MM.1S (cell line): ENCODE measurements around the gene HS2ST1.

ENCODE experiments used
- DNase-seq: peaks from one replicate; pipeline ENCODE4 v3.0.0-alpha.2; 2015
- H2AFZ ChIP-seq: fragments of 300-600 bp; sonication (generic); 2 replicates; pipeline ENCODE4 v1.6.0; 2016; ENCODE audit warnings: antibody characterized with exemption, low read length
- H3F3A ChIP-seq: fragments of 300-600 bp; sonication (generic); 2 replicates; pipeline ENCODE4 v1.6.1; 2016; ENCODE audit warnings: mild to moderate bottlenecking, antibody characterized with exemption, low read length, moderate library complexity, mixed read lengths; ENCODE audit not compliant: insufficient read depth
- H3K27ac ChIP-seq: fragments of 300-600 bp; sonication (generic); 2 replicates; pipeline ENCODE4 v1.5.1; 2016; ENCODE audit warnings: mild to moderate bottlenecking, low read length
- H3K27me3 ChIP-seq: fragments of 300-600 bp; sonication (generic); replicated peaks from 2 replicates; pipeline ENCODE4 v1.6.0; 2016; ENCODE audit warnings: low read length; ENCODE audit not compliant: insufficient read depth
- H3K36me3 ChIP-seq: fragments of 300-600 bp; sonication (generic); replicated peaks from 2 replicates; pipeline ENCODE4 v1.6.1; 2016; ENCODE audit warnings: mild to moderate bottlenecking, low read length, mixed read lengths; ENCODE audit not compliant: insufficient read depth
- H3K4me1 ChIP-seq: fragments of 300-600 bp; sonication (generic); 2 replicates; pipeline ENCODE4 v1.6.1; 2016; ENCODE audit warnings: low read length, mixed read lengths
- H3K4me2 ChIP-seq: fragments of 300-600 bp; sonication (generic); 2 replicates; pipeline ENCODE4 v1.6.0; 2016; ENCODE audit warnings: low read depth, low read length
- H3K4me3 ChIP-seq: fragments of 300-600 bp; sonication (generic); 2 replicates; pipeline ENCODE4 v1.5.1; 2016; ENCODE audit warnings: low read length, mixed read lengths
- H3K79me2 ChIP-seq: fragments of 300-600 bp; sonication (generic); 2 replicates; pipeline ENCODE4 v1.6.1; 2016; ENCODE audit warnings: mixed run types, low read length, mixed read lengths
- H3K9ac ChIP-seq: fragments of 300-600 bp; sonication (generic); 2 replicates; pipeline ENCODE4 v1.6.1; 2016; ENCODE audit warnings: low read length, mixed read lengths
- H3K9me2 ChIP-seq: fragments of 300-600 bp; sonication (generic); replicated peaks from 2 replicates; pipeline ENCODE4 v1.6.1; 2016; ENCODE audit warnings: mild to moderate bottlenecking, low read length, mixed read lengths; ENCODE audit not compliant: insufficient read depth
- H3K9me3 ChIP-seq: fragments of 300-600 bp; sonication (generic); replicated peaks from 2 replicates; pipeline ENCODE4 v1.6.1; 2016; ENCODE audit warnings: mild to moderate bottlenecking, low read length, mixed read lengths; ENCODE audit not compliant: insufficient read depth
- H4K20me1 ChIP-seq: fragments of 300-600 bp; sonication (generic); 2 replicates; pipeline ENCODE4 v1.6.1; 2016; ENCODE audit warnings: mild to moderate bottlenecking, low read length, moderate library complexity, mixed read lengths; ENCODE audit not compliant: insufficient read depth
- EZH2 ChIP-seq: fragments of 300-600 bp; sonication (generic); optimal IDR thresholded peaks from 2 replicates; pipeline ENCODE3; 2017; ENCODE audit warnings: low read depth, mild to moderate bottlenecking, antibody characterized with exemption, low read length, mixed read lengths
- EZH2phosphoT487 ChIP-seq: fragments of 300-600 bp; sonication (generic); IDR thresholded peaks from 2 replicates; pipeline ENCODE4 v1.6.1; 2018; ENCODE audit warnings: antibody characterized with exemption, low read length
- TF ChIP-seq, protein P1 (sequence below): fragments of 300-600 bp; sonication (generic); IDR thresholded peaks from 2 replicates; pipeline ENCODE4 v1.5.1; 2016; ENCODE audit warnings: antibody characterized with exemption, low read length, mixed read lengths

Gene HS2ST1

GRCh38 chr1:86868477-86868876 is 46.0 kb upstream of the HS2ST1 start:
- TF ChIP-seq, protein P1, sequence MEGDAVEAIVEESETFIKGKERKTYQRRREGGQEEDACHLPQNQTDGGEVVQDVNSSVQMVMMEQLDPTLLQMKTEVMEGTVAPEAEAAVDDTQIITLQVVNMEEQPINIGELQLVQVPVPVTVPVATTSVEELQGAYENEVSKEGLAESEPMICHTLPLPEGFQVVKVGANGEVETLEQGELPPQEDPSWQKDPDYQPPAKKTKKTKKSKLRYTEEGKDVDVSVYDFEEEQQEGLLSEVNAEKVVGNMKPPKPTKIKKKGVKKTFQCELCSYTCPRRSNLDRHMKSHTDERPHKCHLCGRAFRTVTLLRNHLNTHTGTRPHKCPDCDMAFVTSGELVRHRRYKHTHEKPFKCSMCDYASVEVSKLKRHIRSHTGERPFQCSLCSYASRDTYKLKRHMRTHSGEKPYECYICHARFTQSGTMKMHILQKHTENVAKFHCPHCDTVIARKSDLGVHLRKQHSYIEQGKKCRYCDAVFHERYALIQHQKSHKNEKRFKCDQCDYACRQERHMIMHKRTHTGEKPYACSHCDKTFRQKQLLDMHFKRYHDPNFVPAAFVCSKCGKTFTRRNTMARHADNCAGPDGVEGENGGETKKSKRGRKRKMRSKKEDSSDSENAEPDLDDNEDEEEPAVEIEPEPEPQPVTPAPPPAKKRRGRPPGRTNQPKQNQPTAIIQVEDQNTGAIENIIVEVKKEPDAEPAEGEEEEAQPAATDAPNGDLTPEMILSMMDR, result no peak
- no peak for TF ChIP-seq EZH2
- TF ChIP-seq EZH2phosphoT487, result no peak
- Histone ChIP-seq H3K9me2 (no peaks in the 10 kb centered on the region), H3K9me3 (no peaks in the 10 kb centered on the region), H3K27me3 (no peaks in the 10 kb centered on the region), H4K20me1 (no peaks in the 10 kb centered on the region), H3K79me2 (peaks cover 11% of the 10 kb centered on the region), H2AFZ (no peak overlapping the region), H3K9ac (no peak overlapping the region), H3K27ac (no peak overlapping the region), H3K4me2 (no peak overlapping the region), H3K4me3 (no peak overlapping the region), H3K4me1 (peaks cover 25% of the 10 kb centered on the region), H3F3A (peaks cover 14% of the 10 kb centered on the region; the same call in 1 of the 2 replicates), H3K36me3 (no peaks in the 10 kb centered on the region)
- no peak for DNase-seq

DNA sequence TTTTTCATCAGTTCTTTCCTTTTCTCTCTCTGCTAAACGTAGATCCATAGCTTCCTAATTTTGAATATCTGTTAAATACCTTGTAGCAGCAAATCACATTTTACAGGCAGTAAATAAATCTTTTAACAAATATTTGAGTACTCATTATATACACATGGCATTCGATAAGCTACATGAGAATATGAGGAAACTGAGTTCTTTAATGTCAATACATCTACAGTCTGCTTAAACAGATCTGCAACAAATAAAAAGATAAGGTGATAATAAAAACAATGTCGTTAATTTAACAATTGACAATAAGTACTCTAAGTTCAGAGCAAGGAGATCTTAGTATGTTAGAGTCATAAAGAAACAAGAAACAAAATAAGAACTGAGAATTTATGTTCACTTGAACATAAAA is 43.4 kb upstream of the HS2ST1 start:
- Histone ChIP-seq H3K36me3 (peaks cover 4% of the 10 kb centered on the region; the same call in 1 of the 2 replicates), H3K9me2 (no peaks in the 10 kb centered on the region), H4K20me1 (no peaks in the 10 kb centered on the region), H2AFZ (no peak overlapping the region), H3K9me3 (no peaks in the 10 kb centered on the region), H3K4me1 (peaks cover 17% of the 10 kb centered on the region; the same call in 1 of the 2 replicates), H3K4me3 (no peak overlapping the region), H3K4me2 (no peak overlapping the region), H3K9ac (no peak overlapping the region), H3K79me2 (no peaks in the 10 kb centered on the region), H3K27me3 (no peaks in the 10 kb centered on the region), H3F3A (peaks cover 9% of the 10 kb centered on the region; the same call in 1 of the 2 replicates), H3K27ac (no peak overlapping the region)
- no peak for DNase-seq
- TF ChIP-seq EZH2, result no peak
- TF ChIP-seq, protein P1, result no peak
- no peak for TF ChIP-seq EZH2phosphoT487

GRCh38 chr1:86872086-86872485 is 42.3 kb upstream of the HS2ST1 start:
- peaks cover 8% of the 10 kb centered on the region; the same call in 1 of the 2 replicates for H3K4me1 ChIP-seq
- no peak overlapping the region for H3K4me3 ChIP-seq
- DNase-seq, result no peak
- H3K79me2 ChIP-seq, result no peaks in the 10 kb centered on the region
- peaks cover 4% of the 10 kb centered on the region; the same call in 1 of the 2 replicates for H3K36me3 ChIP-seq
- H4K20me1 ChIP-seq, result no peaks in the 10 kb centered on the region
- TF ChIP-seq, protein P1, result no peak
- no peak for TF ChIP-seq EZH2phosphoT487
- TF ChIP-seq EZH2, result no peak
- no peaks in the 10 kb centered on the region for H3K9me3 ChIP-seq
- no peaks in the 10 kb centered on the region for H3K27me3 ChIP-seq
- no peaks in the 10 kb centered on the region for H3K9me2 ChIP-seq
- no peak overlapping the region for H3K9ac ChIP-seq
- no peak overlapping the region for H3K4me2 ChIP-seq
- H3K27ac ChIP-seq, result no peak overlapping the region
- no peak overlapping the region for H2AFZ ChIP-seq
- no peaks in the 10 kb centered on the region for H3F3A ChIP-seq
